NCI-H2029 treated with DMSO at 0.1 percent for 48 hours (cell line): ENCODE data around the gene HELQ.
"Not testable (repeated sequence)": the region's sequence is repeated elsewhere in the genome, so short reads cannot be mapped to it uniquely, and the experiment has no call there.

Experiments
- DNase-seq: peaks from one replicate; lab custom pipeline; 2025; lab: John Stamatoyannopoulos, UW

Gene HELQ

DNA sequence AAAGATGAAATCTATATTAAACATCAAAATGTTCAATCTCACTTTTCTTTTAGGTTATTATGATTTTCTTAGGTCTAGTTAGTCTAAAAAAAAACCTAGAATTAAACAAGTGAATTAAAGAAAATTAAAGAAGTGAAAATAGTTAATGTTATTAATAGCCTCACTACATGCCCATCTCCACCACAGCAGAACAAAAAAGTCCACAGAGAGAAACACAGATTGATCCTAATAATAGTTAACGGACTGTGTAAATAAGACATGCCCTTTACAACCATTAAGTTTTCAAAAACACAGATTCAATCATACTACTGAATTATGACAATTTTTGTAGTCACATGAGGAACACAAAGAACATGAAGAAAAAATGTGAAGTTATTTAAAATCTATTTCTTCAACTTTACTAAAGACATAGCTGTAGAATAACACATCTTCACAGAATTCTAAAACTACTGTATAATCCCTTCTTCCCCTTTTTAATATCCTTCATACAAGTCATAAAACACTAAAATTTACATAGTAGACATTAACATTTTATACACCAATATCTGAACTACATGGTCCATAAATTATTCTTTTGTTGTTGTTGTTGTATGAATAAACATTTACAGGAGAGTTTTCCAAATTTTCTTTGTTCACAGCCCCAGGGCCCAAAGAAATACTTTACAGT, 15.3 kb downstream of the HELQ start:
- DNase-seq = no peak

DNA sequence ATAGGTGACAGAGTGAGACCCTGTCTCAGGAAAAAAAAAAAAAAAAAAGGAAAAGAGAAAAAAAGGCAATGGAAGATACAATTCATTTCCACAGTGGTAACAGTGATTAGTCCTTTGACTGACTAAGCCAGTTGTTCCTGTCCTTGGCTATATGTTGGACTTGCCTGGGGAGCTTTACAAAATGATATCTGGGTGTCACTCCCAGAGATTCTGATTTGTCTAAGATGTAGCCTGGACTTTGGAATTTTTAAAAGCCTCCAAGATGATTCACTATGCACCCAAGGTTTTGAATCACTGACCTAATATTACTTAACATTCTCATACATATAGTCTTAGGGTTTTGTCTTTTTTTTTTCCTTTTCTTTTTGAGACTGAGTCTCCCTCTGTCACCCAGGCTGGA, 16.9 kb downstream of the HELQ start:
- no peak for DNase-seq

GRCh38 chr4:83436680-83437079, 18.9 kb downstream of the HELQ start:
- no peak for DNase-seq

GRCh38 chr4:83431200-83431599, 24.4 kb downstream of the HELQ start:
- DNase-seq = no peak

- no peak for DNase-seq
Observed at GRCh38 chr4:83418211-83418610, 37.4 kb downstream of the HELQ start.

GRCh38 chr4:83417566-83417965, 38.1 kb downstream of the HELQ start:
- DNase-seq = no peak

- DNase-seq = no peak
Observed at GRCh38 chr4:83413676-83414075, 41.9 kb downstream of the HELQ start.

- DNase-seq = no peak
Observed at GRCh38 chr4:83408908-83409307, 46.7 kb downstream of the HELQ start.

DNA sequence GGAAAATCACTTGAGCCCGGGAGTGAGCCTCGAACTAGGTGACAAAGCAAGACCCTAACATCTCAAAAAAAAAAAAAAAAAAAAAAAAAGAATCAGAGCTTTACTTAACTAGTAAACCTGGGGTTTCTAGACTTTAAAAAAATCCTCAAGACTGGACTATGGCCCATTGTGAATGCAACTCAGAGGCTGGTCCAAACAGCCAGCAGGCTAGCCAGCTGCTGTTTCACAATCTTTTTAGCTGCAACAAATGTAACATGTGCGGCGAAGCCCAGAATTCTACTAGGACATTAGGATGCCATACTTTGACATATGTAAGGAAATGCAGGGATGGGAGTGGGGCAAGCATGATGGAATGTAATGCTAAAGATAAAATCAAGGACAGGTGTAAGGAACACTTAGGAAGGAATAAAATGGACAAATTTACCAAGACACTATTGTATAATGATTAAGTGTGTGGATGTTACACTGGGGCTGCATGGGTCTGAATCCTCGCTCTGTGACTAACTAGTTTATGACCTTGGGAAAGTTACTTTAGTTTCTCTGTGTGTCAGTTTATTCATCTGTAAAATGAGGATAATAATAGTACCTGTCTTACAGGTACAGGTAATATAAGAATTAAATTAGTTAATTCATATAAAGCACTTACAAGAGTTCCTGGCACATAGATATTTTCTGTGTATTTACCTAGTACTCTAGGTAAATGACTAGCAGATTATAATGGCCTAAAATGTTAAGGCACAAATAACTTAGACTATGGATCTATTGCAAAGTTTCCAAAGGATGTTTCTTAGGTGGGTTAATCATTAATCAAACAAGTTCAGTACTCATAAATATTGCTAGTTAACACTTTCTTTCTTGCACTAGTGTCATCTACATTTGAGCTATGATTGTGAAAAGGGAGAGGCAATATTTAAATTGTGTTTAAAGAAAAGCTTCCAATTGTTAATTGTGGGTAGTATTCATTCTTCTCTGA, 49.5 kb downstream of the HELQ start:
- no peak for DNase-seq

GRCh38 chr4:83398158-83398557, 57.5 kb downstream of the HELQ start:
- DNase-seq = not testable (repeated sequence)

DNA sequence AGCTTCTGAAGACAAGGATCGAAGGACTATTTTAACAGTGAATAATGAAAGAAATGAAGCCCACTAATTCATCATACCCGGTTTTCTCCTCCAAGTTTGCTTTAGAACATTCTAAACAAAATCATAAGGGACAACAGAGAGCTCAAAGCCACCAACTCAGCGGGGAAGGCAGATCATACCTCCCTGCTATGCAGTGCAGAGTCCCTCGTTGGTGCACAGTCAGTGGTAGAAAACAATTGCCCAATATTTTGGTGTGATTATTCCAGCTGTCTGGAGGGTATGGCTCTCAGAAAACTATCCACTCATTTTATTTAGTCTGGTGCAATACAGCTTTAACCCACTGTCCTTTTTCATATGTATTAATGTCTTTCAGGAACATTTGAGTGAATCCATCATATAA, 61.7 kb downstream of the HELQ start:
- no peak for DNase-seq

DNA sequence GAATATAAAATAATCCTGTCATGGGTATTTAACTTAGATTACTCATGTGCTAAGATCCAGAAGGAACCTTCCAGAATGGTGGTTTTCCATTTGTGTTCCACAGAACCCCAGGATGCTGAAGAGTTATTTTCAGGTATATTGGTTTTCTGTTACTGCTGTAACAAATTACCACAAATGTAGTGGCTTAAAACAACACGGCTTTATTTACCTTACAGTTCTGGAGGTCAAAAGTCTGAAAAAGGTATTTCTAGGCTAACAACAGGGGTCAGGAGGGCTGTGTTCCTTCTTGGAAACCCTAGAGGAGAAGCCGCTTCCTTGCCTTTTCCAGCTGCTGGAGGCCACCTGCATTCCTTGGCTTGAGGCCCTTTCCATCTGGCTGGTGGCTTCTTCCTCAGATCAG, 63.1 kb downstream of the HELQ start:
- DNase-seq = no peak

DNA sequence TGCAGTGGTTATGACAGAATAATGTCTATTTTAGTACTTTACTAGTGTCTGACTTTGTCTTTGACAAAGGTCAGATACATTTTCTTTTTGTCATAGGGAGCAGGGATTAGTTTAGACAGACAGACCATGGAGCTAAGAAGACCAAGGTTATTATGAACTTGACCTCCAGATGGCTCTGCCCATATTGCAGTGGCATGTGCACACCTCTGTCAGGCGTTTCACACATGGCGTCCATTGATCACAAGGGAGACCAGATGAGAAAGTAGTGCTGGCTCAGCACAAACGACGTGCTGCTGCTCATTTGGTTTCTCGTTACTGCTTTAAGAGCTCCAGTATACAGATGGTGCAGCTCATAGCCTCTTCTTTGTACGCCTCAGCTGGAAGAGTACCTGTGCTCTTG, 64.7 kb downstream of the HELQ start:
- DNase-seq = no peak

DNA sequence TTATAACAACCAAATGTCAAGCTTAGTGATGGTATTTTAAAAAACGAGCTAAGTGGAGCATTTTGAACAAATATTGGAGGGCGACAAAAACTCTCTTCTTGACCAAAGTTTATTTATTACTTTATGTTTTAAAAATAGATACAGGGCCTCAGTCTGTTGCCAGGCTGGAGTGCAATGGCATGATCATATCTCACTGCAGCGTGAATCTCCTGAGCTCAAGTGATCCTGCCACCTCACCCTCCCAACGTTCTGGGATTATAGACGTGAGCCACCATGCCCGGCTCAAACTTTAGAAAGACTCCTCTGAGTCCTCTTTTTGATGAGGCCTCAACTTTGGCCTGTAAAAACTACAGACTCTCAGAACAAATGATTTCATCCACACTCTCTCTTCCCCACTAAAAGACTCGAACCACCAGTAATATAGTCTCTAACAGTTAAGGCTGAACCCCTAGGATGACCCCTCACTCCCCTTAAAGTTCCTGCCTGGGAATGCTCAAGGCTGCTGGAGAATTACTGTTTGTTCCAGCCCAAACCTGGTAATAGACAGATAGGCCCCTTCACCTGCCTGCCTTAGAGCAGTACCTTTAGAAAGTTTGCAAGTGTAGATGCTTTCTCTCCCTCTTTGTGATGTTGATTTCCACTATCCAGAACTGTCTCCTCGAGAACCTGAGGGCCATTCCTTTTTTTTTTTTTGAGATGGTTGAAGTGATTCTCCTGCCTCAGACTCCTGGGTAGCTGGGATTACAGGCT, 65.7 kb downstream of the HELQ start:
- DNase-seq = no peak

GRCh38 chr4:83389037-83389720, 66.4 kb downstream of the HELQ start:
- no peak for DNase-seq

DNA sequence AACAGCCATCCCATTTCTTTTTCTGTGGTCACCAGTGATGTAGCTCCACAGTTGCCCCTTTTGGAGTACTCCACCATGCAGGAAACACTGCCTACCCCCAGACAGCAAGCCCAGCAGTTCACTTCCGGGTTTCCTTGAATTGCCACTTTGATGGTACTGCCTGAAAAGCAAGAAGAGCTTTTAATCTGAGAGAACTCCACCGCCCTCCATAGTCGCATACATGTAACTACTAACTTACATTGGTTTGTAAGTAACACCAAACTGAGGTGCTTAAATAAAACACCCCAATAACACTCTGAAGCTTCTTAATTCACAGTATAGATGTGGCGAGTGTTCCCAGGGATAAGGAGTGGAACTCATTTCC, 67.3 kb downstream of the HELQ start:
- DNase-seq = no peak

GRCh38 chr4:83387476-83388312, 67.9 kb downstream of the HELQ start:
- no peak for DNase-seq

DNA sequence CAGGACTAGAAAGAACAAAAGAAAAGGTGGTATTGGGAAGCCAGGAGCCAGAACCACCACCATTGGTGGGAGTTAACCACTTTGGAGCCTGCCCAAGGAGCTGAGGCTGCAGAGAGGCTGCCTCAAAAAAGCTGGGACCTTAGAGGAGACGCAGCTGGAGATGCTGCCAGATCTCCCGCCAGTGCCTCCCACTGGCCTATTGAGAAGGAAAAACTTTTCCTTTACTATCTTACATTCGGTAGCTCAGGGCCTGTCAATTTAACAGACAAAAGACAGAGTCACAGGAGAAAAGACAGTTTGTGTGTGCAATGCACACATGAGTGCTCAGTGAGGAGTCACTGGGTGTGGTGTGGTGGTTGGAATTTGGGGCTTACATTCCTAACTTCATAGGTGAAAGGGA, 68.6 kb downstream of the HELQ start:
- no peak for DNase-seq

GRCh38 chr4:83382850-83383249, 72.8 kb downstream of the HELQ start:
- DNase-seq = no peak

DNA sequence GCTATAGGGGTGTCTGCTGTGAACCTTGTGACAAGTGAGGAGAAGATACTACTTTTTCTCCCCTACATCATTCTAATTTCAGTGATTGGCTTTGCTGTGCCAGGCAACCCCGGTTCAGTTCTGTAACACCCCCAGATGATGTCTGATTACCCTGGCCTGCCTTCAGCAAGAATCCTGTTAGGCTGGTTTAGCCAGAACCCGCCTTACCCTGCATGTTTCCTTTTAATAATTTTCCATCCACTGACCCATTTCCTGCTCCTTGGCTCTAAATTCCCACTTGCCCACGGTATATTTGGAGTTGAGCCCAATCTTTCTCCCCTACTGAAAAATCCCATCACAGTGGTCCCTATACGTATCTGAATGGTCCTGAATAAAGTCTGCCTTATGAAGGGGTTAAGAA, 74.5 kb downstream of the HELQ start:
- no peak for DNase-seq

DNA sequence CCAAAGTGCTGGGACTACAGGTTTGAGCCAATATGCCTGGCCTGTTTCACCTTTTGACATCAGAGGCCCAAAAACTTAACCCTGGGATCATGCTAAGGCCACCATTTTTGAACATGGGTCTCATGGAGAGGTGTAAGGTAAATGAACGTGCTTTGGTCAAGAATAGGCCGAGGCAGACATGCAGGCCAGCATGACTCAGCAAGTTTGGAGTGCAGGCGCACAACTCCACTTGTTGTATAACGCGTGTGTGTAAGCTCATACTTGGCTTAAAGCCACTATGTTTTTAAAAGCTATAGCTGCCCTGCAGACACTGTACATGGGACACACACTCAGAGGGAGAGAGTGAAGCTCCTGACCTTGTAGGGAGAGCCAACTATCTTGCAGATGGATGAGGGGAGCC, 77.2 kb downstream of the HELQ start:
- no peak for DNase-seq
